Activated CD4-positive, alpha-beta T cell treated with anti-CD3 and anti-CD28 coated beads for 24 hours (primary cell): ENCODE data around the gene EVX2.

Experiments
- DNase-seq, 2 donors: peaks; one replicate each; pipeline ENCODE4 v3.0.0-alpha.2; 2020; ENCODE audit warnings: low read depth in 2 of 2

EVX2 gene

GRCh38 chr2:176082824-176083751 lies 674 bp downstream of the EVX2 start:
- no peak for DNase-seq

GRCh38 chr2:176082525-176082823 lies 1.3 kb downstream of the EVX2 start:
- DNase-seq, result no peak

GRCh38 chr2:176081837-176082524 lies 1.8 kb downstream of the EVX2 start:
- no peak for DNase-seq

GRCh38 chr2:176081376-176081836 lies 2.4 kb downstream of the EVX2 start:
- DNase-seq, result no peak

- no peak for DNase-seq
Observed at GRCh38 chr2:176080540-176081375, 3.0 kb downstream of the EVX2 start.

GRCh38 chr2:176079831-176080539 lies 3.8 kb downstream of the EVX2 start:
- no peak for DNase-seq

GRCh38 chr2:176079285-176079830 lies 4.4 kb downstream of the EVX2 start:
- no peak for DNase-seq

- DNase-seq, result no peak
Observed at GRCh38 chr2:176078541-176079284, 5.0 kb downstream of the EVX2 start.

GRCh38 chr2:176076796-176077195 lies 7.0 kb downstream of the EVX2 start:
- DNase-seq, result no peak

GRCh38 chr2:176076063-176076462 lies 7.7 kb downstream of the EVX2 start:
- no peak for DNase-seq

GRCh38 chr2:176075481-176075880 lies 8.3 kb downstream of the EVX2 start:
- DNase-seq, result no peak

- no peak for DNase-seq
Observed at GRCh38 chr2:176074919-176075425, 8.8 kb downstream of the EVX2 start.

GRCh38 chr2:176072951-176073904 lies 10.5 kb downstream of the EVX2 start:
- no peak for DNase-seq

- no peak for DNase-seq
Observed at GRCh38 chr2:176072292-176072669, 11.5 kb downstream of the EVX2 start.

- DNase-seq, result no peak
Observed at GRCh38 chr2:176071330-176072291, 12.2 kb downstream of the EVX2 start.

GRCh38 chr2:176068419-176068832 lies 15.3 kb downstream of the EVX2 start:
- DNase-seq, result no peak

- DNase-seq, result no peak
Observed at GRCh38 chr2:176067589-176068418, 16.0 kb downstream of the EVX2 start.
